HG03159 (cell line): ENCODE results near the gene P2RX3.

Source experiments
- ATAC-seq: cut with Tn5 transposase; IDR thresholded peaks from one replicate; pipeline ENCODE4 v1.9.1; 2021; ENCODE audit warnings: mild to moderate bottlenecking, moderate library complexity; ENCODE audit not compliant: unreplicated experiment

The P2RX3 gene

DNA sequence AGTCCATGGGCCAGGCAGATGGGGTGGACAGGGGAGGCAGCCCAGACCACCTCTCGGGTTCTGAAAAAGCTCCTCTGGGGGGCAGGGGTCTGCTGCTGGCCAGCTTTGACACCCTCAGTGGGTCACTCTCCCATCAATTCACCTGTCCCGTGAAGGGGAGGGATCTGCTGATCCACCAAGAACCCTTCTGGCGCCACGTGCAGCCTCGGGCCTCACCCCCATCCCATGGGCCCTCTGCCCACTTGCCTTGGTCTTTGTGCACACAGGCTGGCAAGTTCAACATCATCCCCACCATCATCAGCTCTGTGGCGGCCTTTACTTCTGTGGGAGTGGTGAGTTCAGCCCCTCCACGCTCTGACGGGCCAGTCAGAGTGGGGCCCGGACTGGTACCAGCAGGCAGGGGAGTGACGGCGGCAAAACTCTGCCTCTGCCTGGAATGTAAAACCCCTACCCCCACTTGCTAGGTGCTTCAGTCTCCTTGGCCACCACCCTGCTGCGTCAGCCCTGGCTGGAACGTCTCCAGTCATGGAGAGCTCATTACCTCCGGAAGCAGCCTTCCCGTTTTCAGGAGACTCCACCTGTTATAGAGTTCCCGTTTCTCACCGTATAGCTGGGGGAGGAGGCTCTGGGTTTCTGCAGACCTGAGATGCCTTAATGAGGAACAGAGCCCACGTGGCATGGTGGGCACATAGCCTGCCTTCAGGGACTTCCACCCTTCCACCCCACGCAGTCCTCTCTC is 30.1 kb downstream of the P2RX3 start:
- no peak for ATAC-seq

DNA sequence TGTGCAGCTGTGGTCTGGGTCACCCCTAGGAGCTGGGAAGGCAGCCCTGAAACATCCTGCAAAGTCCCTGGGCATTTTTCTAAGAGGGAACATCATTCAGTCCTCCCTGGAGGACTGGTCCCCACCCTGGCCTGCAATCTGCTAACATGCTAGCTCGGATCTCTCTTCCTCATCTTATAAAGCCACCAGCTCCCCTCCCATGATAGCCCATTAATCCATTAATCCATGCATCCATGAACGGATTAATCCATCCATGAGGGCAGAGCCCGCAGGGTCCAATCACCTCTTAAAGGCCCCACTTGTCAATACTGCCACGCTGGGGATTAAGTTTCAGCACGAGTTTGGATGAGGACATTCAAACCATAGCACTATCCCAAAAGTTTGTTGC is 30.7 kb downstream of the P2RX3 start:
- ATAC-seq, result no peak

DNA sequence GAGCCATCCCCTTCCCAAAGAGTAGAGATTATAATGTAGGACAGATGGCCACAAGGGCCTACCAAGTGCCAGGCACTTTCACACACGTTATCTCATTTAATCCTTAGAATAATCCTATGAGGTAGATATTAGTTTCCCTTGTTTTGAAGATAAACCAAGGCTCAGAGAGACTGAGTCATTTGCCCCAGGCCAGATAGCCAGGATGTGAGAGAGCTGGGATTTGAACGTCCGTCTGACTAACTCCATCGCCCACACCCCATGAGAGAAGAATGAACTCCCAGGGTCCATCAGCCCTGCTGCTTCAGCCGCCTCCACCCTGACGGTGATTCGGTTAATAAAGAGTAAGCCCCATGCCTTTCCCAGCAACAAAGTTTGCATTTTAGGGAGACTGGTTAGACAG is 32.1 kb downstream of the P2RX3 start:
- no peak for ATAC-seq

DNA sequence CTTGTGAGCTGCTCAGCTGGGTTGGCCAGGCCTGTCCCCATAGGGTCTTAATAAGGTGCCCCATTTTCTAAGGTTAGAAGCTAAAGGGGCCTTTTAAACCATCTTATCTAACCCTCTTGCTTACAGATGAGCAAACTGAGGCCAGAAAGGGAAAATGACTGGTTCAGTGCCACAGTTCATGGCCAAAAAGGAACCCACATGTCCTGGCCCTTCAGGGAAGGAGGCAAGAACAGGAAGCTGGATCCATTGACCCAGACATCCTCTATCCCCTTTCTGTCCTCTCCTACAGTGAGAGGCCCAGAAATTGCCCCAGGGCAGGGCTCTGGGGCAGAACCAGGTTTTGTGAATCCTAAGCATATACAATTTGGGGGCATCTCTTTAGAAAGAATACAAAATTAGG is 32.8 kb downstream of the P2RX3 start:
- ATAC-seq, result no peak

DNA sequence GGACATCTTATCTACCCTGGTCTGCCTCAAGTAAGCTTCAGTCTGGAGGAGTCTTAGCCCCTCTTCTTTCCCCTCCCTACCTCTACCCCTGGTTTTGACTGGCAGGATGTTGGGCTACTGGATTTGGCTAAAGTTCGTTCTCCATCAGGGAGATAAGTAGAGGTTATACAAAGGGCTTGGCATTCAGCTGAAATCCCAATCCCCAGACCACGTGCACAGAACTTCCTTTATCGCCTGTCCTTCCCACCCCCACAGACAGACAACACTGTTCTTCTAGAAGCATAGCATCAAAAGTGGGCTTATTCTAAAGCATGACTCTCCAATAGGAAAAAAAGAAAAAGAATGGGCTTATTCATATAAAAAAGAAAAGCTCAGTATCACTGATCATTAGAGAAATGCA is 35.0 kb downstream of the P2RX3 start:
- ATAC-seq, result no peak

DNA sequence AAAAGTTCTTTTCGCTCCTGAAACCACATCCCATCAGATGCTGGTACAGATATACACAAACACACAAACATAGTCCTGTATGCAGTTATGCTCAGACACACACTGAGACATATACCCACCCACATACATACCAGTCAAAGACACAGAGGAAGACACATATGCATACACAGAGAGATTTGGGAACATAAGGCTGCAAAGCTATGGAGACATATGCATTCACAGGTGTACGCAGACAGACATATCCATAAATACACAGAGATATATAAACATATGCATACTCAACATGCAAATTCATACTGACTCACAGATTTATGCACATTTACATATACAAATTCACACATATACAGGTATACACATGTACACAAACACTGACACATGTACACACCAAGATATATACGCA is 36.8 kb downstream of the P2RX3 start:
- ATAC-seq, result no peak

DNA sequence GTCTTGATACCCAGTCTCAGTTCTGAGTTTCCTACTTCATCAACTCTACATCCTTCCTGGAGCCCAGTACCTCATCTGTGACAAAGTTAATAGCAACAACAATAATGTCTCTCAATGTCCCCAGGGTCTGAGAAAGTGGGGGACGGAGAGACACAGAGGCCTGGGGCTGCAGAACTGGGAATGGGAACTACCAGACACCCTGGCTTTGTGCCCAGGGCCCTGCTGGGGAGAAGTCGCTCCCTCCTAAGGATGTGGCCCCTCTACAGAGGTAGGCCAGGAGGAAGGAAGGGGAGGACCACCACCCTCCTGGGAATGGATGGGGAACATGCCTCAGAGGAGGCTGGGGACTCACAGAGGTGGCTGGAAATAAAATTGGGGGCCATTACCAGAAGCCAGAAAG is 37.3 kb downstream of the P2RX3 start:
- ATAC-seq, result no peak

DNA sequence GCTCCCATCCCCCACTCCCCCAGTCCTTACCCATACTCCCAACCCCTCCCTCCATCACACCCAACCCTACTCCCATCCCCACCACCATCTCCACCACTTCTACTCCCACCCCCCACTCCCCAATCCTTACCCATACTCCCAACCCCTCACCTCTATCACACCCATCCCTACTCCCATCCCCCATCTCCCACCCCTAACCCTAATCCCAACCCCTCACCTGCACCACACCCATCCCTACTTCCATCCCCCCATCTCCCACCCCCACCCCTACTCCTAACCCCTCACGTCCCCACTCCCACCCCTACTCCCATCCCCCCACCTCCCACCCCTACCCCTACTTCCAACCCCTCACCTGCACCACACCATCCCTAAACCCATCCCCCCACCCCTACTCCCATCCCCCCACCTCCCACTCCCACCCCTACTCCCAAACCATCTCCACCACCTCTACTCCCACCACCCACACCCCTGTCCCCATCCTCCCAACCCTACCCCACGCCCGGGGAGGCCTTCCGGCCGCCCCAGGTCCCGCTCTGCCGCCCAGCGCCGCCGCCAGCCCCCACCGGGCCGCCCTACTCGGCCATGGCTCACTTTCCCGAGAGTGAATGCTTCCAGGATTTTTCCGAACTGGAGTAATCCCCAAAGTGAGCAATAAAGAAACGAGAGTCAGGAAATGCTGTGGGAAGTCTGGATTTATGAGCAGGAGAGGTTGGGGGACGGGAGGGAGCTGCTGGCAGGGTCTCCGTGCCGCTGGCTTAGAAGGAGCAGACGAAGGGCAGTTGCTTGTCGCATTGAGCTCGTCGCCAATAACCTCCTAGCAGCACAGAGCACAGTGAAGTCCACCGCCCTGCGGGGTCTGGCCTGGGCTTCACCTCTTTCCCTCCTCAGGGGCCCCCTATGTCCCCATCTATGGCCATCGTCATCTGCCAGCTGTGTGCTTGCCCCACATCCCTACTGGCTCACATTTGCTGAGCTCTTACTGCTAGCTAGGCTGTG is 38.2 kb downstream of the P2RX3 start:
- no peak for ATAC-seq

DNA sequence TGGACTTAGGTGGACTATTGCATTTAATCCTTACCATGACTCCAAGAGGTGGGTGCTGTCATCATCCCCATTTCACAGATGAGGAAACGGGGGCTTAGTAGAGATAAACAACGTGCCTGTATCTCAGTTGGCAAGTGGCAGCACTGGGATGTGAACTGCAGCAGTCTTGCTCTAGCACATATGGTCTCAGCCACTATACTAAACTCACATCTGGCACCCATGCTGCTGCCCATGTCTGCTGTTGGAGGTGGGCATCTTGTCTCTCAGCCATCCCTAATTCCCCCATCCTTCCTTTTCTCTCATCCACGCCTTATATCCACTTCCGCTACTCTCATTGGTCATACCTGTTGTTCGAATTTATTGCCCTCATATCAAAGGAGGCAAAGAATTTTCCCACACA is 39.0 kb downstream of the P2RX3 start:
- ATAC-seq, result no peak

DNA sequence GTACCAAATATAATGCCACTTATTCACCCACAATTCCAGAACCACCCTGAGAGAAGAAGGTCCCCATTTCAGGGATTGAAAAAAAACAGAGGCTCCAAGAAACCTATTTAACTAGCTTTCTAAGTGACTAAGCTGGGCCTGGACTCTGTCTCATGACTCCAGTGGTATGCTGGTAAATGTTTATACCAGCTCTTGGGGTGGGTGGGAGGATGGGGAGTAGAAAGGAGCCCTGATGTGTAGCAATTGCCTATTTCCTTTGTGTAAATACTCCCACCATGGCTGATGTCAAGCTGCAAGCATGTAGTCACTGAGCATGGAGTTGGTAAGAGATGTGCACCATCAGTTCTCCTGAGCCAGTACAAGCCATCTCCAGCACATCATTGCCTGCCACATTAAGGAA is 40.0 kb downstream of the P2RX3 start:
- no peak for ATAC-seq

DNA sequence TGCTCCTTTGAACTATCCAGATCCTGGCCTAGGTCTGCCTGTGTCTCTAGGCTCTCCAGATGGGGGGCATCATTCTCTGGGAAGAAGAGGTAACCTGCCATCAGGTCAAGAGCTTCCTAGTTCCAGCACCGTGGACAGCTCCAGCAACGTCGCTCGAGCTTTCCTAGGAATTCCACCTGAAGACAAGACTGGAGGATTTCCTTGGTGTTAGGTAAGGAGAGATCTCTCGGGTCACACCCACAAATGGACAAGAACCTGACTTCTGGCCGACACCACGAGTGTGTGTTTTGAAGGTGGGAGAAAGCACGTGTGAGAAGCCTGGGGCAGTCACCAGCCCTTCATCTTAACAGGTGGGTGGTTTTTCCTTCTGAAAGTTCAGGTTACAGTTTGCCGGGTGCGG is 41.6 kb downstream of the P2RX3 start:
- no peak for ATAC-seq

DNA sequence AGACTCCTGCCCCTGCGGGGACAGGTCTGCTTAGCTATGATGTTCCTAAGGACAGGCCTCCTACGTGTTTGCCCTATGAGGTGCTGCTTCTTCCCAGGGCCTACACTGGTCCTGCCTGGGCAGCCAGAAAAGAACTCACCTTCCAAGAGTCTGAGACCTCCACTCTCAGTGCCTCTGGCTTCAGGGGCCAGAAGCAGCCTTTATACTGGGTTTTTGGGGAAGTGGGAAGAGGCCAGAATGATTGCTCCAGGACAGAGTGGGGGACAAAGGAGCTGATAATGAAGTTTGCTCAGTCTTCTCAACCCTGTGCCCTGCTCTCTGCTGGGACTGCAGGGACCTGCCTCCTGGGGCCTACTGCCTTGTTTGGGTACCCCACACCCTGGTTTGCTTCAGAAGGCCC is 42.8 kb downstream of the P2RX3 start, which contains the start of gene PRG3:
Gene PRG3, minus strand, starts transcription at position 176 of the 400 bp plus-strand sequence. CDS start 442 bp downstream, outside the sequence.
- no peak for ATAC-seq

DNA sequence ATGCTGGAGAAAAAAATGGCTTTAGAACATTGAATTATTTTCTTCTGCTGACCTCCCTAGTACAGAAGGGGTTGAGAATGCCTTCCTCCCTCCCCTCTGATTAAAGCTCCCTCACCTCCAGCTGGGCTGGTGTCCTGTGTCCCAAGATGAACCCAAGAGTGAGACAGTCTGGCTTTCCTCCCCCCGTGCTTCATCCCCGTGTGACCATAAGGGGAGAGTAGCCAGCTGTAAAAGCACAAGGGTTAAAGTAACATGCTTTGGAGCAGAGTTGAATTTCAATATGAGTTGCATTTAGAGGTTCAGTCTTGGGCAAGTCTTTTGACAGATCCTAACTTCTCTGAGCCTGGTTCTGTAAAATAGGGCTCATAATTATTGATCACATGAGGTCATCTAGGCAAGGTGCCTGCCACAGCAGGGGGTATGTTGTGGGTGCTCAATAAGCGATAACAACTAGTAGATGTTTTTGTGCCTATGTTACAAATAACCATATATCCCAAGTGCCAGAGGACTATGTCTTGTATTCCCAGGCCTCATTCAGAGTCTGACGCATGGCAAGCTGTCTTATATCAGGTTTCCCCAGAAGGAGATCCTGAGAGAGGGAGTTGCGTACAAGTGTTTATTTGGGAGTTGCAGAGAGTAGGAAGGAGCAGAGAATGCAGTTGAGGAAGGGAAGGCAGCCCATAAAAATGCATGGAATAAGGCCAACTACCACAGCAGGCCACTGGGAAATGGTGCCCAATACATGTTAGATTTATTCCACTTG is 48.2 kb downstream of the P2RX3 start:
- no peak for ATAC-seq

DNA sequence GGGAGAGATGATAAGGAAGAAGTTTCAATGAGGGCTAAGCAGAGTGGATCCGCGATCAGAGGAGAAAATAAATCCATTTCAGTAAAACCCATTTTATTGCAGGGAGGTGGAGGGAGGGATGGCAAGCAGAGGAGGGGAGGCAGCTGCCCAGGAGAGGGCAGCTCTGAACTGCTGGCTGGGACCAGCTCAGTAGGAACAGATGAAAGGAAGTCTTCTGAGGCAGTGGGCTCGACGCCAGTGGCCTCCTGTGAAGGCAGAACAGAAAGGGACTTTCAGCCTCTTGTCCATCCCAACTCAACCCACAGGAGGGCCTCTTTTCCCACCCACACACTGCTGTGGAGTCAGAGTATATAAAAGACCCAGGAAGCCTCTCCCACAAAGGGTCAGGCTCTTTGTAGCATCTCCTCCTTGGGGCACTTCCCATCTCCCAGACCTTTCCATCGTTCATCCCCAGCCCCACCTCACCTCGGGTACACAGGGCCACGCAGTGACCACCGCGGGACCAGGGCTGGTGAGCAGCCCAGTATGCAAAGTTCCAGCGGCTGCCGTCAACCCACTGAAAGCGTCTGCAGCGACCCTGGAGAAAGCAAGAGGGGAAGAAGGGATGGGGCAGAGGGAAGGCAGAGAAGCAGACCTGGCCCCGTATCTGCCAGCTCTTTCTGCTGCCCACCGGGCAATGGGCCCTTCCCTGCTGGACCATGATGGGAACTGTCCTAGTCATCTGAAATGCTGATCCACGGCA is 49.3 kb downstream of the P2RX3 start:
- no peak for ATAC-seq

DNA sequence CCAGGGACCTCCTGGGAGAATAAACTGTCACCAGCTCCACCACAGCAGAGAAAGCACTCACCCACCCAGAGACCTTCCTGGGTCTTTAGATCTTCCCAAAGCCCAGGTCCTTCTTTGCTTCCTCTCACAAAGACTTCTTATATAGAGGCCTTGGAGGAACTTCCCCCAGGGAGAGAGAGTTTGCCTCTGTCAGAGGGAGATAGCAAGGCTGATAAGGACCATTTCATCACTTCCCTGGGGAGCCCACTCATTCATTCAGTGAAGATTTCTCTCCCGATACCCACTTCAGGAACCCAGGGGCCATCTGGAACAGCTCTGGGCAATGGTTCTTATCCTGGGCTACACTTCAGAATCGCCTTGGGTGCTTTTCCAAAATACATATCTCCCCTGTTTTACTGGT is 52.4 kb downstream of the P2RX3 start, which contains the start of gene PRG2:
Gene PRG2, minus strand, starts transcription at position 116 of the 400 bp plus-strand sequence. CDS start 706 bp downstream, outside the sequence.
- no peak for ATAC-seq

DNA sequence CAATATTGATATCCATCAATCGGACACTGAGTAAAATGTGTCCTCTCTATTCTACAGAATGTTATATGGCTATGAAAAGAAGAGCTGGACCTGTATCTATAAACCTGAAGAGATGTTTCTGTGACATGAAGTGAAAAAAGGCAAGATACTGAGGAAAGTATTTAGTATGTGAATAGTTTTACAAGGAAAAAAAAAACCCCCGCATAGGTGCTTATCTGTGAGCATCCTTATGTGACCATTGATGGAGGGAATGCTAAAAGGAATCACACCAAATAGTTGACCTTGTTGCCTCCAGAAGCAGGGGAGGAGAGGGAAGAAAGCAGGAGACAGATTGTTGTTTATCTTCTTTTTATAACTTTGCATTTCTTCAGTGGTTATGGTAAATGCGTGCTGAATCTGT is 53.0 kb downstream of the P2RX3 start:
- ATAC-seq, result no peak

DNA sequence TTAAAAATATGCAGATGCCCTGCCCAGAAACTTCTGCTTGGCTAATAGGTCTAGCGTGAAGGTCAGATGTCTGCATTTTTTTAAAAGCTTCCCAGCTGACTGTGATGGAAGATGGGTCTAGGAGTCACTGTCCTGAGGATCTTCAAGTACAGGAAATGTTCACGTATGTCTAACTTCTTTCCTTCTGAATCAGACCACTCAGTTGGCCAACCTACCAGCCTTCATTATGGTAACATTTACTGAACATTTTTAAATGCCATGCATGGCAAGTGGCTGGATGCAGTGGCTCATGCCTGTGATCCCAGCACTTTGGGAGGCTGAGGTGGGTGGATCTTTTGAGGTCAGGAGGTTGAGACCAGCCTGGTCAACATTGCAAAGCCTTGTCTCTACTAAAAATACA is 53.4 kb downstream of the P2RX3 start:
- no peak for ATAC-seq

DNA sequence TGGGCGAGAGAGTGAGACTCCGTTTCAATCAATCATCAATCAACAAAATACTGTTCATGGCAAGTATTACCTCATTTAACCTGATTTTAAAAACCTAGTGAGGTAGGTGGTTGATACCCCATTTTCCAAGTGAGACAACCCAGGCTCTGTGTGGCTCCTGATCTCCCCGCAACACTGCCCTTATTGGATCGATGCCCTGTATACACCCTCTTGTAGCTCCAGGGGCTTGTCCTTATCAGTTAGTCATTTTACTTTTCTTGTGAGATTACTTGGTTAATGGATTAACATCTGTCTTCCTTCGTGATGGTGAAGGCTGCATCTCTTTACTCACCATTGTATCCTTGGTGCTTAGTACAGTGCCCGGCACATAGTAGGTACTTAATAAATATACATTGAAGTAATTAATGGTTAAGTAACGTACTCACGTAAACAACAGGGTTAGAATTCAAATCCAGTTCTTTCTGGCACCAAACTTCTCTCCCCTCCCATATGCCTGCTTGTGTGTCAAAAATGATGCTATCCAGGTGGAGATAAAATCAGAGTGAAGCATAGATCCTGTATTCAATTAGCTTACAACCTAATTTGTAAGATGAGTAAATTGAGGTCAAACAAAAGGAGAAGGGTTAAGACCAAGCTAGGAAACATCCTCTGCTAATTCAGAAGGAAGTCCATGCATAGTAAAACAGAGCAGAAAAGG is 54.1 kb downstream of the P2RX3 start:
- ATAC-seq, result no peak

DNA sequence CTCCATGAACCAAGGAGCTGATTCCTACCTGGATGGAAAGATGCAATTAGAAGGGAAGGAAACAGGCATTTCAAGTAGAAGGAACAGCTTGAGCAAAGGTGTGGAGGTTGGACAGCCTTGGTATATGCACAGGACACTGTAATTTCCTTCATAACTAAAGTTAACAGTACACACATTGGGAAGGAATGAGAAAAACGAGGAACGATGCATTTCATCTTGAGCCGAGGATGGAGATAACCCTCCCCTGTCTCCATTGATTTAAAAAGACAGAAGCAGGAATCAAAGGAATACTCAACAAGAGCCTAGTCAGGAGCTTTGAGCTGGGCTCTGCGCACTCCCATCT is 54.6 kb downstream of the P2RX3 start:
- ATAC-seq, result no peak
